Right atrium auricular region (tissue), 2 donors: Measurements from ENCODE around the gene SPDYC. TPM values are rescaled to one million over a fixed set of nuclear protein-coding genes. Genes with fewer than 3 reads are reported as not detected.

Experiments used
- DNase-seq: peaks from one replicate; pipeline ENCODE4 v3.0.0-alpha.2; 2019; ENCODE audit warnings: low spot score
- H3K27ac ChIP-seq, 2 donors: fragments of 200-600 bp; sonication (generic); 1 replicate in 1 of 2; 2 replicates in 1 of 2; pipeline ENCODE4 v1.5.1; 2016 to 2019
- H3K27me3 ChIP-seq, 2 donors: fragments of 200-600 bp; sonication (generic); one replicate each; pipeline versions ENCODE4 v1.5.1 to v1.6.0; 2017 to 2019
- H3K36me3 ChIP-seq: fragments of 200-600 bp; sonication (generic); one replicate; pipeline ENCODE4 v1.5.1; 2016
- H3K4me1 ChIP-seq, 2 donors: fragments of 200-600 bp; sonication (generic); one replicate each; pipeline versions ENCODE4 v1.5.1 to v1.6.0; 2017 to 2019
- H3K4me3 ChIP-seq, 2 donors: fragments of 200-600 bp; sonication (generic); 1 replicate in 1 of 2; 2 replicates in 1 of 2; pipeline ENCODE4 v1.5.1; 2017 to 2019; ENCODE audit warnings: mild to moderate bottlenecking in 1 of 2, moderate library complexity in 1 of 2
- H3K9me3 ChIP-seq, 2 donors: fragments of 200-600 bp; sonication (generic); one replicate each; pipeline ENCODE4 v1.5.1; 2019
- CTCF ChIP-seq, 2 donors: fragments of 200-600 bp; sonication (generic); IDR thresholded peaks; one replicate each; pipeline ENCODE4 v1.5.1; 2019; ENCODE audit warnings: antibody characterized with exemption in 2 of 2
- total RNA-seq, 2 donors: library from RNA; depleted of rRNA; stranded (reverse); fragments of >200 nt; gene quantifications; one replicate each; pipeline ENCODE4 v1.1.0, GENCODE V29; 2016

SPDYC gene
- total RNA-seq, 2 donors from 2014 or later: not detected

- no peak for TF ChIP-seq CTCF (IDR thresholded peaks at IDR 0.05)
- no peak for DNase-seq
- Histone ChIP-seq H3K27ac (no peak overlapping the region), H3K4me3 (no peak overlapping the region), H3K36me3 (peaks cover 85% of the 10 kb centered on the region), H3K27me3 (no peaks in the 10 kb centered on the region), H3K9me3 (no peaks in the 10 kb centered on the region), H3K4me1 (no peaks in the 10 kb centered on the region)
These were observed 38.1 kb downstream of the SPDYC start for GRCh38 chr11:65207918-65208784.

- DNase-seq: no peak
- Histone ChIP-seq H3K9me3 (no peaks in the 10 kb centered on the region), H3K36me3 (peaks cover 76% of the 10 kb centered on the region), H3K27ac (no peak overlapping the region), H3K4me3 (no peak overlapping the region), H3K27me3 (no peaks in the 10 kb centered on the region), H3K4me1 (no peaks in the 10 kb centered on the region)
- TF ChIP-seq CTCF (IDR thresholded peaks at IDR 0.05): no peak
These were observed 39.0 kb downstream of the SPDYC start for GRCh38 chr11:65208785-65209710.

- no peak for TF ChIP-seq CTCF (IDR thresholded peaks at IDR 0.05)
- no peak for DNase-seq
- H3K36me3 ChIP-seq: peaks cover 68% of the 10 kb centered on the region
These were observed 39.8 kb downstream of the SPDYC start for GRCh38 chr11:65209711-65210360.

GRCh38 chr11:65210361-65210731, 40.3 kb downstream of the SPDYC start:
- no peaks in the 10 kb centered on the region for H3K4me1 ChIP-seq
- TF ChIP-seq CTCF (IDR thresholded peaks at IDR 0.05): no peak
- no peak overlapping the region for H3K4me3 ChIP-seq
- no peak for DNase-seq
- H3K9me3 ChIP-seq: no peaks in the 10 kb centered on the region
- no peak overlapping the region for H3K27ac ChIP-seq
- peaks cover 63% of the 10 kb centered on the region for H3K36me3 ChIP-seq
- no peaks in the 10 kb centered on the region for H3K27me3 ChIP-seq

More at GRCh38 chr11:65209711-65210360, 39.8 kb downstream of the SPDYC start:
- Histone ChIP-seq H3K27ac (no peak overlapping the region), H3K27me3 (no peaks in the 10 kb centered on the region), H3K4me1 (no peaks in the 10 kb centered on the region), H3K9me3 (no peaks in the 10 kb centered on the region), H3K4me3 (no peak overlapping the region)

- Histone ChIP-seq H3K4me1 (no peaks in the 10 kb centered on the region), H3K4me3 (no peak overlapping the region), H3K9me3 (no peaks in the 10 kb centered on the region), H3K27me3 (no peaks in the 10 kb centered on the region), H3K27ac (no peak overlapping the region), H3K36me3 (peaks cover 59% of the 10 kb centered on the region)
- TF ChIP-seq CTCF (IDR thresholded peaks at IDR 0.05): no peak
- DNase-seq: no peak
These were observed 40.7 kb downstream of the SPDYC start for GRCh38 chr11:65210748-65211147.
